HEK293 (cell line): Measurements from ENCODE around the gene INCA1.

Source experiments
- CTCF ChIP-seq: fragments of 450-650 bp; formaldehyde crosslinking; IDR thresholded peaks from 2 replicates; pipeline ENCODE4 v1.5.1; 2016; ENCODE audit warnings: missing biosample characterization, missing genetic modification characterization
- FEZF1 ChIP-seq: fragments of 450-650 bp; formaldehyde crosslinking; IDR thresholded peaks from 2 replicates; pipeline ENCODE4 v1.5.1; 2016; ENCODE audit warnings: missing biosample characterization, missing genetic modification characterization
- GLI2 ChIP-seq: fragments of 450-650 bp; formaldehyde crosslinking; IDR thresholded peaks from 2 replicates; pipeline ENCODE4; 2017; ENCODE audit warnings: missing biosample characterization, missing genetic modification characterization, low read depth, borderline replicate concordance
- PRDM1 ChIP-seq: fragments of 450-650 bp; formaldehyde crosslinking; IDR thresholded peaks from 2 replicates; pipeline ENCODE4; 2016; ENCODE audit warnings: missing biosample characterization, missing genetic modification characterization
- PRDM10 ChIP-seq: fragments of 450-650 bp; formaldehyde crosslinking; IDR thresholded peaks from 2 replicates; pipeline ENCODE4 v1.5.1; 2016; ENCODE audit warnings: missing biosample characterization, missing genetic modification characterization
- REST ChIP-seq: fragments of 450-650 bp; formaldehyde crosslinking; IDR thresholded peaks from 2 replicates; pipeline ENCODE4 v1.5.1; 2016; ENCODE audit warnings: missing biosample characterization, missing genetic modification characterization
- ZFP37 ChIP-seq: fragments of 450-650 bp; formaldehyde crosslinking; IDR thresholded peaks from 2 replicates; pipeline ENCODE4 v1.5.1; 2016; ENCODE audit warnings: missing biosample characterization, missing genetic modification characterization
- ZNF121 ChIP-seq: fragments of 450-650 bp; formaldehyde crosslinking; IDR thresholded peaks from 2 replicates; pipeline ENCODE4 v1.5.1; 2016; ENCODE audit warnings: missing biosample characterization, missing genetic modification characterization
- ZNF146 ChIP-seq: fragments of 450-650 bp; formaldehyde crosslinking; IDR thresholded peaks from 2 replicates; pipeline ENCODE4 v1.5.1; 2016; ENCODE audit warnings: missing biosample characterization, missing genetic modification characterization
- ZNF155 ChIP-seq: fragments of 450-650 bp; formaldehyde crosslinking; IDR thresholded peaks from 2 replicates; pipeline ENCODE4 v1.5.1; 2016; ENCODE audit warnings: missing biosample characterization, missing genetic modification characterization
- ZNF24 ChIP-seq: fragments of 450-650 bp; formaldehyde crosslinking; IDR thresholded peaks from 2 replicates; pipeline ENCODE4 v1.5.1; 2016; ENCODE audit warnings: missing biosample characterization, missing genetic modification characterization
- ZNF324 ChIP-seq: fragments of 450-650 bp; formaldehyde crosslinking; IDR thresholded peaks from 2 replicates; pipeline ENCODE4 v1.5.1; 2016; ENCODE audit warnings: missing biosample characterization, missing genetic modification characterization
- ZNF571 ChIP-seq: fragments of 450-650 bp; formaldehyde crosslinking; IDR thresholded peaks from 2 replicates; pipeline ENCODE4 v1.5.0; 2017; ENCODE audit warnings: missing biosample characterization, missing genetic modification characterization
- ZNF626 ChIP-seq: fragments of 450-650 bp; sonication (Bioruptor Pico); formaldehyde crosslinking; IDR thresholded peaks from 2 replicates; pipeline ENCODE4 v1.5.1; 2018; ENCODE audit warnings: missing biosample characterization, missing genetic modification characterization, inconsistent platforms

GRCh38 chr17:4946312-4946976, 50.9 kb downstream of the INCA1 start:
- TF ChIP-seq CTCF, result no peak
- no peak for TF ChIP-seq REST (tag by site-specific recombination)
- TF ChIP-seq ZFP37, result no peak
- no peak for TF ChIP-seq PRDM10 (tag by site-specific recombination)
- no peak for TF ChIP-seq ZNF146 (tag by site-specific recombination)
- TF ChIP-seq PRDM1, result no peak
- TF ChIP-seq ZNF626 (tag by site-specific recombination), result no peak
- no peak for TF ChIP-seq ZNF121 (tag by site-specific recombination)
- TF ChIP-seq GLI2 (tag by site-specific recombination), result no peak
- TF ChIP-seq FEZF1 (tag by site-specific recombination), result no peak
- no peak for TF ChIP-seq ZNF324 (tag by site-specific recombination)
- no peak for TF ChIP-seq ZNF24 (tag by site-specific recombination)
- no peak for TF ChIP-seq ZNF571 (tag by site-specific recombination)
- no peak for TF ChIP-seq ZNF155 (tag by site-specific recombination)
